Measurements from ENCODE around the gene SOHLH1. TPM values are rescaled to one million over a fixed set of nuclear protein-coding genes. Genes with fewer than 3 reads are reported as not detected.

The SOHLH1 gene
- total RNA-seq, 1 experiment from 2014 or later, result not detected

DNA sequence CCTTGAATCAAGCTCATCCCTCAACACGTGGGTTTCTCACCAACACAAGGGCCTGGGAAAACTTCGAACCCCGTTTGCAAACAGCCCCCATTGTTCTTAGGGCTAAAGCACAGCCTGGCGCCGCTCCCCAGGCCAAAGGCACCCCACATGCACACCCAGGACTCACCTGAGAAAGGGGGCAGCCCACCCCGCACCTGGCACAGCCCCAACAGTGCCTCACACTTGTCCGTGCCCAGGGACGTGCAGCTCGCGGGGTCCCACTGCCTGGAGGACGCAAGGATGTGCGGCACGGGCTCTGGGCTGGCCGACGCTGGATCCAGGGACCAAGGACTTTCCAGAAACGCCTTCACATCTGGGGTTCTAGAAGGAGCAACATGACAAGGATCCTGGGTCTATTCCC lies 2.8 kb downstream of the SOHLH1 start:
- no peak overlapping the region for H3K4me3 ChIP-seq (replicated peaks in 1 of 2; ENCODE audit: low read depth in 1 of 2, low read length in 2 of 2)
- CTCF ChIA-PET, result interaction anchor here (0.7 kb wide), 1 partner anchor 87 kb away, joined by 3 read pairs; no protein-coding TSS in a partner anchor
- intact Hi-C loops (cut with micrococcal nuclease), result no loop called here

More for the DNA sequence above, 2.8 kb downstream of the SOHLH1 start:
- H3K9ac ChIP-seq (ENCODE audit: low read length), result no peak overlapping the region
- H3K4me1 ChIP-seq (ENCODE audit: control insufficient read depth in 1 of 2, insufficient read depth in 2 of 2, low read length in 2 of 2), result peaks cover 4 to 16% of the 10 kb centered on the region in 2 experiments; a peak in 3 of 4 replicates
- RAD21 ChIA-PET (ENCODE audit: low non-redundant PET in 1 of 2, low total read pairs in 2 of 2, uncharacterized antibody in 2 of 2, unreplicated experiment in 2 of 2), result no interaction called here
- TF ChIP-seq RAD21 (IDR thresholded peaks at IDR 0.05; ENCODE audit: low read depth) (no peak), CEBPB (IDR thresholded peaks at IDR 0.05; ENCODE audit: low read depth) (no peak), CBX3 (IDR thresholded peaks at IDR 0.05; ENCODE audit: low read depth) (no peak), TCF7L2 (IDR thresholded peaks at IDR 0.05; ENCODE audit: borderline replicate concordance, extremely low read depth, insufficient read depth, insufficient read length) (no peak), EZH2phosphoT487 (IDR thresholded peaks at IDR 0.05; ENCODE audit: borderline replicate concordance) (no peak), SP1 (IDR thresholded peaks at IDR 0.05; ENCODE audit: low read depth) (no peak), EZH2 (IDR thresholded peaks at IDR 0.05) (no peak), FOSL1 (IDR thresholded peaks at IDR 0.05; ENCODE audit: low read depth) (no peak), EGR1 (IDR thresholded peaks at IDR 0.05; ENCODE audit: low read depth) (no peak)
- TF ChIP-seq, protein P1, sequence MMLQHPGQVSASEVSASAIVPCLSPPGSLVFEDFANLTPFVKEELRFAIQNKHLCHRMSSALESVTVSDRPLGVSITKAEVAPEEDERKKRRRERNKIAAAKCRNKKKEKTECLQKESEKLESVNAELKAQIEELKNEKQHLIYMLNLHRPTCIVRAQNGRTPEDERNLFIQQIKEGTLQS (IDR thresholded peaks at IDR 0.05), result no peak
- TF ChIP-seq, protein P2, sequence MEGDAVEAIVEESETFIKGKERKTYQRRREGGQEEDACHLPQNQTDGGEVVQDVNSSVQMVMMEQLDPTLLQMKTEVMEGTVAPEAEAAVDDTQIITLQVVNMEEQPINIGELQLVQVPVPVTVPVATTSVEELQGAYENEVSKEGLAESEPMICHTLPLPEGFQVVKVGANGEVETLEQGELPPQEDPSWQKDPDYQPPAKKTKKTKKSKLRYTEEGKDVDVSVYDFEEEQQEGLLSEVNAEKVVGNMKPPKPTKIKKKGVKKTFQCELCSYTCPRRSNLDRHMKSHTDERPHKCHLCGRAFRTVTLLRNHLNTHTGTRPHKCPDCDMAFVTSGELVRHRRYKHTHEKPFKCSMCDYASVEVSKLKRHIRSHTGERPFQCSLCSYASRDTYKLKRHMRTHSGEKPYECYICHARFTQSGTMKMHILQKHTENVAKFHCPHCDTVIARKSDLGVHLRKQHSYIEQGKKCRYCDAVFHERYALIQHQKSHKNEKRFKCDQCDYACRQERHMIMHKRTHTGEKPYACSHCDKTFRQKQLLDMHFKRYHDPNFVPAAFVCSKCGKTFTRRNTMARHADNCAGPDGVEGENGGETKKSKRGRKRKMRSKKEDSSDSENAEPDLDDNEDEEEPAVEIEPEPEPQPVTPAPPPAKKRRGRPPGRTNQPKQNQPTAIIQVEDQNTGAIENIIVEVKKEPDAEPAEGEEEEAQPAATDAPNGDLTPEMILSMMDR (IDR thresholded peaks at IDR 0.05 in 2 of 3, conservative IDR thresholded peaks at IDR 0.05 in 1 of 3; ENCODE audit: borderline replicate concordance in 1 of 3, insufficient read depth in 1 of 3, low read depth in 2 of 3, low read length in 2 of 3), result no peak
- TF ChIP-seq, protein P3, sequence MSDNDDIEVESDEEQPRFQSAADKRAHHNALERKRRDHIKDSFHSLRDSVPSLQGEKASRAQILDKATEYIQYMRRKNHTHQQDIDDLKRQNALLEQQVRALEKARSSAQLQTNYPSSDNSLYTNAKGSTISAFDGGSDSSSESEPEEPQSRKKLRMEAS (IDR thresholded peaks at IDR 0.05), result no peak
- TF ChIP-seq, protein P4, sequence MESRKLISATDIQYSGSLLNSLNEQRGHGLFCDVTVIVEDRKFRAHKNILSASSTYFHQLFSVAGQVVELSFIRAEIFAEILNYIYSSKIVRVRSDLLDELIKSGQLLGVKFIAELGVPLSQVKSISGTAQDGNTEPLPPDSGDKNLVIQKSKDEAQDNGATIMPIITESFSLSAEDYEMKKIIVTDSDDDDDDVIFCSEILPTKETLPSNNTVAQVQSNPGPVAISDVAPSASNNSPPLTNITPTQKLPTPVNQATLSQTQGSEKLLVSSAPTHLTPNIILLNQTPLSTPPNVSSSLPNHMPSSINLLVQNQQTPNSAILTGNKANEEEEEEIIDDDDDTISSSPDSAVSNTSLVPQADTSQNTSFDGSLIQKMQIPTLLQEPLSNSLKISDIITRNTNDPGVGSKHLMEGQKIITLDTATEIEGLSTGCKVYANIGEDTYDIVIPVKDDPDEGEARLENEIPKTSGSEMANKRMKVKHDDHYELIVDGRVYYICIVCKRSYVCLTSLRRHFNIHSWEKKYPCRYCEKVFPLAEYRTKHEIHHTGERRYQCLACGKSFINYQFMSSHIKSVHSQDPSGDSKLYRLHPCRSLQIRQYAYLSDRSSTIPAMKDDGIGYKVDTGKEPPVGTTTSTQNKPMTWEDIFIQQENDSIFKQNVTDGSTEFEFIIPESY (IDR thresholded peaks at IDR 0.05; ENCODE audit: extremely low read depth, insufficient replicate concordance, low read length), result no peak
- H3K9me2 ChIP-seq (ENCODE audit: insufficient read depth), result no peaks in the 10 kb centered on the region
- H4K20me1 ChIP-seq (ENCODE audit: insufficient read depth), result no peaks in the 10 kb centered on the region
- H3K9me3 ChIP-seq (ENCODE audit: control insufficient read depth in 1 of 2, insufficient read depth in 1 of 2, low read depth in 1 of 2, low read length in 2 of 2), result no peaks in the 10 kb centered on the region
- DNase-seq (ENCODE audit: low read depth, low spot score), result no peak
- no TSS peak for BruUV-seq (replicated peaks)
- H3K27me3 ChIP-seq (ENCODE audit: insufficient read depth, low read length), result no peaks in the 10 kb centered on the region
- H3K36me3 ChIP-seq (ENCODE audit: control insufficient read depth in 1 of 2, insufficient read depth in 2 of 2, low read length in 2 of 2), result no peaks in the 10 kb centered on the region
- H3K79me2 ChIP-seq (ENCODE audit: insufficient read depth, low read length), result no peaks in the 10 kb centered on the region
- H2AFZ ChIP-seq (ENCODE audit: low read depth, low read length, poor library complexity, severe bottlenecking), result no peak overlapping the region
- H3K27ac ChIP-seq (ENCODE audit: low read depth, low read length), result no peak overlapping the region
- POLR2A ChIA-PET, result no interaction called here
- no peak for ATAC-seq
- H3K4me2 ChIP-seq (ENCODE audit: low read length), result no peak overlapping the region

Data from HCT116 (cell line).